Measurements from ENCODE around the gene AGBL1. TPM values are rescaled to one million over a fixed set of nuclear protein-coding genes. Genes with fewer than 3 reads are reported as not detected.

AGBL1 gene
- total and polyA plus RNA-seq, 2 experiments from 2014 or later: 0.03 TPM; not detected in 1

DNA sequence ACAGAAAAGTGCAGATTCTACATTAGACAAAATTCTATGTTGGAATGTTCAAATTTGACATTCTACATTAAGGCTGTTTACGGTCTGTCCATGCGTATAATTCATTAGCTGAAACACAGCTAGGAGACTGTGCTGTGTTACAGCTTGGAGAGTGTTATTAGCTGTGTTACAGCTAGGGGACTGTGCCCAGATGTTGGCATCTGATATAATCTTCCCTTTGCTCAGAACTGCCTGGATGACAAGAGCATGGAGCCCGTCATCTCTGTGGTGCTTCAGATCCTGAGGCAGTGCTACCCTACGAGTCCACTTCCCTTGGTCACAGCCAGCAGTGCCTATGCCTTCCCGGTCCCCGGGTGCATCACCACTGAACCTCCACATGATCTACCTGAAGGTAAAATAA is 177.0 kb downstream of the AGBL1 start:
- Mint-ChIP-seq H3K27me3 (ENCODE audit: insufficient read depth, low read depth, poor library complexity) (no peaks in the 10 kb centered on the region), H3K36me3 (ENCODE audit: low read depth) (no peaks in the 10 kb centered on the region), H3K9me3 (no peaks in the 10 kb centered on the region), H3K4me3 (no peak overlapping the region), H3K4me1 (no peaks in the 10 kb centered on the region), H3K27ac (no peak overlapping the region)
- H3F3A ChIP-seq (replicated peaks; ENCODE audit: low read depth): no peaks in the 10 kb centered on the region
- H3K36me3 ChIP-seq (ENCODE audit: insufficient read depth): no peaks in the 10 kb centered on the region
- no peaks in the 10 kb centered on the region for H3K27me3 ChIP-seq (ENCODE audit: insufficient read depth)
- H3K4me1 ChIP-seq (ENCODE audit: insufficient read depth): no peaks in the 10 kb centered on the region
- DNase-seq (ENCODE audit: low spot score) (no peak), ATAC-seq (no peak)
- no peak overlapping the region for H3K4me2 ChIP-seq
- H3K4me3 ChIP-seq: no peak overlapping the region
- H3K27ac ChIP-seq (ENCODE audit: low read depth): no peak overlapping the region
- no peak overlapping the region for H2AFZ ChIP-seq
- no peaks in the 10 kb centered on the region for H4K20me1 ChIP-seq (replicated peaks; ENCODE audit: insufficient read depth)
- no peaks in the 10 kb centered on the region for H3K79me2 ChIP-seq (replicated peaks; ENCODE audit: insufficient read depth)
- H3K9me2 ChIP-seq (ENCODE audit: insufficient read depth): 0 out of 2 replicates have a peak, but pooled peaks cover 3% of the 10 kb centered on the region
- TF ChIP-seq STAT1 (IDR thresholded peaks at IDR 0.05; ENCODE audit: unreplicated experiment) (no peak), POLR2AphosphoS5 (IDR thresholded peaks at IDR 0.05; ENCODE audit: low read depth) (no peak), ZNF462 (CRISPR knock-in tag; IDR thresholded peaks at IDR 0.05) (no peak), ZNF331 (CRISPR knock-in tag; IDR thresholded peaks at IDR 0.05; ENCODE audit: low read depth) (no peak), ETS1 (IDR thresholded peaks at IDR 0.05) (no peak), EZH2phosphoT487 (IDR thresholded peaks at IDR 0.05; ENCODE audit: unreplicated experiment) (no peak), ZNF114 (CRISPR knock-in tag; IDR thresholded peaks at IDR 0.05) (no peak), NANOG (IDR thresholded peaks at IDR 0.05; ENCODE audit: borderline replicate concordance) (no peak), EZH2 (IDR thresholded peaks at IDR 0.05; ENCODE audit: low read depth, unreplicated experiment) (no peak), CREB1 (CRISPR knock-in tag; IDR thresholded peaks at IDR 0.05; ENCODE audit: low read depth) (no peak), JUNB (IDR thresholded peaks at IDR 0.05; ENCODE audit: unreplicated experiment) (no peak)
- TF ChIP-seq, protein P1, sequence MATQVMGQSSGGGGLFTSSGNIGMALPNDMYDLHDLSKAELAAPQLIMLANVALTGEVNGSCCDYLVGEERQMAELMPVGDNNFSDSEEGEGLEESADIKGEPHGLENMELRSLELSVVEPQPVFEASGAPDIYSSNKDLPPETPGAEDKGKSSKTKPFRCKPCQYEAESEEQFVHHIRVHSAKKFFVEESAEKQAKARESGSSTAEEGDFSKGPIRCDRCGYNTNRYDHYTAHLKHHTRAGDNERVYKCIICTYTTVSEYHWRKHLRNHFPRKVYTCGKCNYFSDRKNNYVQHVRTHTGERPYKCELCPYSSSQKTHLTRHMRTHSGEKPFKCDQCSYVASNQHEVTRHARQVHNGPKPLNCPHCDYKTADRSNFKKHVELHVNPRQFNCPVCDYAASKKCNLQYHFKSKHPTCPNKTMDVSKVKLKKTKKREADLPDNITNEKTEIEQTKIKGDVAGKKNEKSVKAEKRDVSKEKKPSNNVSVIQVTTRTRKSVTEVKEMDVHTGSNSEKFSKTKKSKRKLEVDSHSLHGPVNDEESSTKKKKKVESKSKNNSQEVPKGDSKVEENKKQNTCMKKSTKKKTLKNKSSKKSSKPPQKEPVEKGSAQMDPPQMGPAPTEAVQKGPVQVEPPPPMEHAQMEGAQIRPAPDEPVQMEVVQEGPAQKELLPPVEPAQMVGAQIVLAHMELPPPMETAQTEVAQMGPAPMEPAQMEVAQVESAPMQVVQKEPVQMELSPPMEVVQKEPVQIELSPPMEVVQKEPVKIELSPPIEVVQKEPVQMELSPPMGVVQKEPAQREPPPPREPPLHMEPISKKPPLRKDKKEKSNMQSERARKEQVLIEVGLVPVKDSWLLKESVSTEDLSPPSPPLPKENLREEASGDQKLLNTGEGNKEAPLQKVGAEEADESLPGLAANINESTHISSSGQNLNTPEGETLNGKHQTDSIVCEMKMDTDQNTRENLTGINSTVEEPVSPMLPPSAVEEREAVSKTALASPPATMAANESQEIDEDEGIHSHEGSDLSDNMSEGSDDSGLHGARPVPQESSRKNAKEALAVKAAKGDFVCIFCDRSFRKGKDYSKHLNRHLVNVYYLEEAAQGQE (IDR thresholded peaks at IDR 0.05; ENCODE audit: unreplicated experiment): no peak
- TF ChIP-seq, protein P2, sequence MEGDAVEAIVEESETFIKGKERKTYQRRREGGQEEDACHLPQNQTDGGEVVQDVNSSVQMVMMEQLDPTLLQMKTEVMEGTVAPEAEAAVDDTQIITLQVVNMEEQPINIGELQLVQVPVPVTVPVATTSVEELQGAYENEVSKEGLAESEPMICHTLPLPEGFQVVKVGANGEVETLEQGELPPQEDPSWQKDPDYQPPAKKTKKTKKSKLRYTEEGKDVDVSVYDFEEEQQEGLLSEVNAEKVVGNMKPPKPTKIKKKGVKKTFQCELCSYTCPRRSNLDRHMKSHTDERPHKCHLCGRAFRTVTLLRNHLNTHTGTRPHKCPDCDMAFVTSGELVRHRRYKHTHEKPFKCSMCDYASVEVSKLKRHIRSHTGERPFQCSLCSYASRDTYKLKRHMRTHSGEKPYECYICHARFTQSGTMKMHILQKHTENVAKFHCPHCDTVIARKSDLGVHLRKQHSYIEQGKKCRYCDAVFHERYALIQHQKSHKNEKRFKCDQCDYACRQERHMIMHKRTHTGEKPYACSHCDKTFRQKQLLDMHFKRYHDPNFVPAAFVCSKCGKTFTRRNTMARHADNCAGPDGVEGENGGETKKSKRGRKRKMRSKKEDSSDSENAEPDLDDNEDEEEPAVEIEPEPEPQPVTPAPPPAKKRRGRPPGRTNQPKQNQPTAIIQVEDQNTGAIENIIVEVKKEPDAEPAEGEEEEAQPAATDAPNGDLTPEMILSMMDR (conservative IDR thresholded peaks at IDR 0.05; ENCODE audit: low read depth in 2 of 2): no peak

Measured in GM23338 (cell line).